GF-D8 (cell line): Measurements from ENCODE around the gene NUP42.

Experiments
- DNase-seq: peaks from one replicate; lab custom pipeline; 2025; lab: John Stamatoyannopoulos, UW

NUP42 gene

GRCh38 chr7:23235813-23236221, 54.0 kb downstream of the NUP42 start:
- no peak for DNase-seq

DNA sequence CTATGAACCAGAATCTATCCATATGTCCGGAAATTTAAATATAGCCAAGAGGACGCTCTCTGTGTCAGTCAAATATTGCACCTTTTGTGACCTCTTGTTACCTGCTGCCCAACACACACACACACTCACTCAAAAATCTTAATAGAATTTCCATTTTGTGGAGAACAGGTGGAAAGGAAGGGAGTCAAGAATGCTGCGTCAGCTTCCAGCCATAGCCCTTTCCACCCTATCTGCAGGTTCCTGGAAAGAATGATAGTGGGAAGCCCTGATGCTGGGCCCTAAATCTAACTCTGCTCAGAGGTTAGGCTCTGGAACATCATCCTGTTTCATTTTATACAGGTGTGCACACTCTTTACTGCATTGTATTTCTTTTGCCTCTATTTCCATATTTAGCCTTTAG, 55.2 kb downstream of the NUP42 start:
- no peak for DNase-seq

GRCh38 chr7:23238983-23239652, 57.3 kb downstream of the NUP42 start:
- no peak for DNase-seq

DNA sequence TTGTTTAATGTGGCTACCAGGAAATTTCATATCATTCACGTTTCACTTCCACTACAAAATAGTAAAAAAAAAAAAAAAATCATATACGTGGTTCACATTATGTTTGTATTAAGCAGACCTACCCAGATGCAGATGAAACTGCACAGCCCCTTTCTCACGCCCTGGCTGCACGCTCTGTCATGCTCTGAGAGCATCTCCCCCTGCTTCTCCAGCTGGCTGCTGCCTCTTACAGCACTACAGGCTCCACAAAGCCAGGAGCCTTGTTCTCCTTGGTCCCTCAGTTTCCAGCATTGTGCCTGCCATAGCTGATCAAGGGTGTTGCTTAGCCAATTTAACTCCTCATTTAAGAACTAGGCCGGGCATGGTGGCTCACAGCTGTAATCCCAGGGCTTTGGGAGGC, 57.9 kb downstream of the NUP42 start:
- no peak for DNase-seq

- no peak for DNase-seq
These were observed 60.5 kb downstream of the NUP42 start for GRCh38 chr7:23242321-23242720.

- DNase-seq: no peak
These were observed 61.1 kb downstream of the NUP42 start for GRCh38 chr7:23242935-23243334.

GRCh38 chr7:23246555-23246954, 64.7 kb downstream of the NUP42 start, which contains the start of gene GPNMB:
TSS of gene GPNMB (plus strand) at chr7:23246775. CDS start at chr7:23246858, 83 bp downstream.
- no peak for DNase-seq

GRCh38 chr7:23247046-23247602, 65.3 kb downstream of the NUP42 start:
- DNase-seq: no peak

- DNase-seq: peak; percentile 62
These were observed 65.9 kb downstream of the NUP42 start for GRCh38 chr7:23247603-23248335.

DNA sequence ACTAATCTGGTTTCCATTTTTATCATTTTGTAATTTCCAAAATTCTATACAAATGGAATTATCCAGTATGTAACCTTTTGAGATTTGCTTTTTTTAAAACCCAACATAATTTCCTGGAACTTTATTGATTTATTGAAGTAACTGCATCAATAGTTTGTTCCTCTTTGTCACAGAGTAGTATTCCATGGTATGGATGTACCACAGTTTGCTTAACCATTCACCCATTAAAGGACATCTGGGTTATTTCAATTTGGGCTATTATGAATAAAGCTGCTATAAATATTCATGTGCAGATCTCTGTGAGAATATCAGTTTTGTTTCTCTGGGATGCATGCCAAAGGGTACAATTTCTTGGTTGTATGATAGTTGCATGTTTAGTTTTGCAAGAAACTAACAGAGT, 67.6 kb downstream of the NUP42 start:
- no peak for DNase-seq
